HUES6 (cell line): Measurements from ENCODE around the gene ZNF772.
A peak's percentile ranks its signal among the peaks of the same experiment; 100 is the strongest.

Experiments
- H3K27ac ChIP-seq: 2 replicates; pipeline ENCODE4 v1.7.0; 2013; ENCODE audit warnings: low read depth, mild to moderate bottlenecking, low read length, inconsistent platforms
- H3K27me3 ChIP-seq: 2 replicates; pipeline ENCODE4 v1.6.1; 2013; ENCODE audit warnings: low read length; ENCODE audit not compliant: control insufficient read depth, insufficient read depth
- H3K36me3 ChIP-seq: 2 replicates; pipeline ENCODE4 v1.6.1; 2013; ENCODE audit warnings: low read length; ENCODE audit not compliant: control insufficient read depth, insufficient read depth
- H3K4me1 ChIP-seq: 2 replicates; pipeline ENCODE4 v1.6.1; 2013; ENCODE audit warnings: low read length; ENCODE audit not compliant: control insufficient read depth, insufficient read depth
- H3K4me3 ChIP-seq: 2 replicates; pipeline ENCODE4 v1.5.1; 2013; ENCODE audit warnings: low read depth, low read length
- H3K9ac ChIP-seq: one replicate; pipeline ENCODE4 v1.6.1; 2013; ENCODE audit warnings: mild to moderate bottlenecking, low read length
- H3K9me3 ChIP-seq: 2 replicates; pipeline ENCODE4 v1.6.1; 2013; ENCODE audit warnings: low read depth, low read length; ENCODE audit not compliant: control insufficient read depth, insufficient read depth

ZNF772 gene

DNA sequence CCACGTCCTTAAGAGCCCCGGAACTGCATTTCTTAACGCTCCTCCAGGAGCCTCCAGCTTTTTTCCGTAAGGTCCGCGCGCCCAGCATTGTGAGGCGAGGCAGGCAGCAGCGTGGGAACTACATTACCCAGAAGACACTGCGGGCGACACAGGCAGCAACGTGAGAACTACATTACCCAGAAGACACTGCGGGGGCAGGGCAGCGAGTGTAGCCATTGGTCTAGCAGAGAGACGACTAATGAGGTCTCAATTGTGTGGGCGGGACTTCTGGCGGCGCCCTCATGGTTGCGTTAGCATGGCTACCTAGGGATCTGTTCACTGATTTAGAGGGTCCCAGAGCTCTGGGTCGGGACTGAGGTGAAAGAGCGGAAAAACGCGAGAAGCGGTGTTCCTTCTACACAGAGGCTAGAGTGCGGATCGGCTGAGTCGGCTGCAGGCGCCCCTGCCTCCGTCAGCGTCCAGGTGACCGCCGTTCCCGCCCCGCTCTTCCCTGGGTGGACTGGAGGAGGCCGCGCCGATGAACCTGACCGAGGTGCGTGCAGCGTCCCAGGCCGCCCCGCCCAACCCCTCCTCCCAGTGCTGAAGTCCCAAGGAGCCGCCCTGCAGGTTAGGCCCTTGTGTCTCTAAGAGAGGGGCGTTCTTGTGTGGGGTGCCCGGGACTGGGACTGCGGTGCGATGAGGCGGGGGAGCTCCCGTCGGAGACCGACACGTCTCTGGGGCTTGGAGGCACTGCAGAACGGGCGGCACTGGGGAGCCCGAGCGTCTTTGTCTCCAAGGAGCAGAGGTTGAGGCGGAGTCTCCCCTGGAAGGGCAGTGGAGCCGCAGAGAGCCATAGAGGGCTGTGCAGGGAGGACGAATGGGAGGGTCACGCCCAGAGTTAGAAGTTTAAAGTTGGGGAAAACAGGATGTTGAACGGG, 42.0 kb downstream of the ZNF772 start, which contains the start of gene ZNF749:
Gene ZNF749, plus strand, starts transcription at position 264 of the 917 bp plus-strand sequence. Its CDS starts 254 bp downstream, at position 518.
- Histone ChIP-seq H3K9me3 (no peaks in the 10 kb centered on the region), H3K9ac (peak within 1 kb of the TSS; percentile 78), H3K27ac (peak within 1 kb of the TSS; percentile 68), H3K4me3 (peak within 1 kb of the TSS; percentile 86), H3K36me3 (peaks cover 11% of the 10 kb centered on the region), H3K4me1 (0 out of 2 replicates have a peak, but pooled peaks cover 7% of the 10 kb centered on the region), H3K27me3 (no peaks in the 10 kb centered on the region)

DNA sequence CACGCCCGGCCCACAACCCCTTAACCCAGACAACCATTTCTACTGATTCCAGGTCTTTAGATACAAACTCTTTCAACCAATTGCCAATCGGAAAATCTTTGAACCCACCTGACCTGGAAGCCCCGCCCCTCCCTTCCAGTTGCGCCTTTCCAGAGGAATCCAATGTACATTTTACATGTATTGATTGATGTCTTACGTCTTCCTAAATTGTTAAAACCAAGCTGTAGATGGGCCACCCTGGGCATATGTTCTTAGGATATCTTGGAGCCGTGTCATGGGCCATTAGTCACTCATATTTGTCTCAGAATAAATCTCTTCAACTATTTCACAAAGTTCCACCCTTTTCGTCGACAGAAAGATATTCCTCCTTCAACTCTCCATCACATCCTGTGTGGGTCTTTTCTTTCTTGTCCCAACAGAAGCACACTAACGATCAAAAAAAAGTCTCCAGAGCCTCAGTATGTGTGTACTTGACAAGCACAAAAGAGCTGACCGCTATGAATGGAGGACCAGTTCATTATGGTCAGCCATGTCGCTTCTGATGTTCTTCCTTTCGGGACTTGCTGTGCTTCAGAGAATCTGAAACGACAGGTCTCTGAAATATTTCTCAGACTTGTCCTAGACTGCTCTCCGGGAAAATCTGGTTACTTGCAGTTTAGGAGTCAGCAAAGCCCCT, 42.8 kb downstream of the ZNF772 start:
- Histone ChIP-seq H3K4me1 (0 out of 2 replicates have a peak, but pooled peaks cover 7% of the 10 kb centered on the region), H3K9ac (peak overlapping the region; percentile 63), H3K27ac (peak overlapping the region; percentile 24; the same call in 1 of the 2 replicates), H3K4me3 (peak overlapping the region; percentile 86), H3K9me3 (no peaks in the 10 kb centered on the region), H3K27me3 (no peaks in the 10 kb centered on the region), H3K36me3 (peaks cover 11% of the 10 kb centered on the region)

DNA sequence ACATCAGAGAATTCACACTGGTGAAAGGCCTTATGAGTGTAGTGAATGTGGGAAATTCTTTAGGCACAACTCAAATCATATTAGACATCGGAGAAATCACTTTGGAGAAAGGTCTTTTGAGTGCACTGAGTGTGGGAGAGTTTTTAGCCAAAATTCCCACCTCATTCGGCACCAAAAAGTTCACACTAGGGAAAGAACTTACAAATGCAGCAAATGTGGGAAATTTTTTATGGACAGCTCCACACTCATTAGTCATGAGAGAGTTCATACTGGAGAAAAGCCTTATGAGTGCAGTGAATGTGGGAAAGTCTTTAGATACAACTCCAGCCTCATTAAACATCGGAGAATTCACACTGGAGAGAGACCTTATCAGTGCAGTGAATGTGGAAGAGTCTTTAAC, 56.3 kb downstream of the ZNF772 start:
- Histone ChIP-seq H3K27ac (no peak overlapping the region), H3K4me1 (no peaks in the 10 kb centered on the region), H3K27me3 (no peaks in the 10 kb centered on the region), H3K9me3 (no peaks in the 10 kb centered on the region), H3K4me3 (no peak overlapping the region), H3K36me3 (peaks cover 29% of the 10 kb centered on the region), H3K9ac (no peak overlapping the region)

DNA sequence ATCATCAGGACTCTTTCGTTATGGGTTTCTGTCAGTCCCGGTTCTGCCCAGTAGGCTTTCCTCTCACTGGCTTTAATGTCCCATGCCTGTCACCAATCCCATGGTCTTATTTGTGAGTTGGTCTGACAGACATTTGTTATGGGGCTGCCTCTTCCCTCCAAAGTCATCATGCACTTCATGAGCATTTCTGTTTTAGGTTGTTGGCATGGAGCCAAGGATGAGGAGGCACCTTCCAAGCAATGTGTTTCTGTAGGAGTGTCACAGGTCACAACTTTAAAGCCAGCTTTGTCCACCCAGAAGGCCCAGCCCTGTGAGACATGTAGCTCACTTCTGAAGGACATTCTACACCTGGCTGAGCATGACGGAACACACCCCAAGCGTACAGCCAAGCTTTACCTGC, 57.9 kb downstream of the ZNF772 start:
- no peaks in the 10 kb centered on the region for H3K27me3 ChIP-seq
- H3K9me3 ChIP-seq, result no peaks in the 10 kb centered on the region
- no peak overlapping the region for H3K9ac ChIP-seq
- H3K4me1 ChIP-seq, result no peaks in the 10 kb centered on the region
- no peak overlapping the region for H3K27ac ChIP-seq
- H3K36me3 ChIP-seq, result peaks cover 29% of the 10 kb centered on the region
- H3K4me3 ChIP-seq, result no peak overlapping the region
